HFFc6 (cell line): Measurements from ENCODE around the gene ANGEL1. TPM values are rescaled to one million over a fixed set of nuclear protein-coding genes. Genes with fewer than 3 reads are reported as not detected.

ENCODE experiments used
- DNase-seq: peaks from one replicate; pipeline ENCODE4 v3.0.0-alpha.2; 2018
- H3K27ac Mint-ChIP-seq: 2 replicates; pipeline ENCODE4 v1.8.0; 2020; ENCODE audit warnings: mild to moderate bottlenecking, mixed read lengths
- H3K27me3 Mint-ChIP-seq: 2 replicates; pipeline ENCODE4 v1.8.0; 2021; ENCODE audit warnings: mild to moderate bottlenecking, moderate library complexity, mixed read lengths; ENCODE audit not compliant: insufficient read depth
- H3K36me3 Mint-ChIP-seq: 2 replicates; pipeline ENCODE4 v1.8.0; 2021; ENCODE audit warnings: low read depth, mixed read lengths
- H3K4me1 Mint-ChIP-seq: 2 replicates; pipeline ENCODE4 v1.8.0; 2020; ENCODE audit warnings: low read depth, mixed read lengths
- H3K4me3 Mint-ChIP-seq: 2 replicates; pipeline ENCODE4 v1.8.0; 2020; ENCODE audit warnings: mild to moderate bottlenecking, moderate library complexity, mixed read lengths
- H3K9me3 Mint-ChIP-seq: 2 replicates; pipeline ENCODE4 v1.8.0; 2020; ENCODE audit warnings: mild to moderate bottlenecking, mixed read lengths
- total RNA-seq, 6 experiments: library from RNA; stranded (reverse); fragmentation: NEBNext Ultra II Directional; extraction: Animal tissue kit (Norgen Biotek cat#: 25700); gene quantifications; 2 replicates in 1 of 6; 3 replicates in 5 of 6; pipeline ENCODE4 v1.2.3, GENCODE V29; 2021
- TF ChIP-seq, protein P1 (sequence below): fragments of 200-600 bp; sonication (generic); IDR thresholded peaks from 2 replicates; pipeline ENCODE4 v1.5.0; 2021; ENCODE audit warnings: antibody characterized with exemption, mild to moderate bottlenecking

The ANGEL1 gene
- total RNA-seq, 6 experiments from 2014 or later = 7.4 to 9.6 (median 8.0) TPM

DNA sequence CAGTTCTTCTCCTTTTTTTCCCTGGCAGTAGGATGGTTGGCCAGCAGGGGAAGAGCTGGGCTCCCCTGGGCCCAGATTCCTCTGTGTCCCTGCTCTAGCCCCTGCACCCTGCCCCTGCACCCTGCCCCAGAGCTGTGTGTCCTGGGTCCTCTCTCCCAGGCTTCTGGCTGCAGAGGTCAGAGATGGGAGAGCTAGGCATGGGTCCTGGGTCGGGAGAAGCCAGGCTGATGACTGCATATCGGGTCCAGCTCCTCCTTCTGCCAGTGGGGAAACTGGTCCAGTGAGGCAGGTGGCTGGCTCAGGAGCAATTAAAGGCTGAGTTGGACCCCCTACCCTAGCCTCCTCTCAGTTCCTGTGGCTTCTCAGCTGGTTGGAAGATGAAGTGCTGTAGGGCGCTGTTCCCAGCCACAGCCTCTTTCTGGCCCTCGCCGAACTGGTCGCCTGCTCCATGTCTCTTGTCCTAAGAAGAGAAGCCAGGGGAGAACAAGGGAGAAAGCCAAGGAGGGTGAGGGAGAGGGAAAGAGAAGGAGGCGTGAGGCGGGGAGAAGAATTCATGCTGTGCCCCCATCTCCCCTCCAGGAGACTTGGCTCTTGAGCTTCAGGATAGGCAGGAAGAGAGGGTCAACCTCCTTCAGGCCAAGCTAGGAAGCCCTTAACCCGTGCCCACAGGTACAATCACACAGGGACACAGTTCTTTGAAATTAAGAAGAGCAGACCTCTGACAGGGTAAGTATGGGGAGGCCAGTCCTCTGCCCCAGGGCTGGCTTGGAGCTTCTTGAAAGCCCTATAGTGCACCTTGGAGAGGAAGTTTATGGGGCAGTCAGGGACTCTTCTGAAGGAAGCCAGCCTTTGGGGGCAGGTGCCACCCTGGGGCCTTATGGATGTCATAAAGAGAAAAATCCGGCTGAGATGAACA lies 41.9 kb downstream of the ANGEL1 start:
- TF ChIP-seq, protein P1, sequence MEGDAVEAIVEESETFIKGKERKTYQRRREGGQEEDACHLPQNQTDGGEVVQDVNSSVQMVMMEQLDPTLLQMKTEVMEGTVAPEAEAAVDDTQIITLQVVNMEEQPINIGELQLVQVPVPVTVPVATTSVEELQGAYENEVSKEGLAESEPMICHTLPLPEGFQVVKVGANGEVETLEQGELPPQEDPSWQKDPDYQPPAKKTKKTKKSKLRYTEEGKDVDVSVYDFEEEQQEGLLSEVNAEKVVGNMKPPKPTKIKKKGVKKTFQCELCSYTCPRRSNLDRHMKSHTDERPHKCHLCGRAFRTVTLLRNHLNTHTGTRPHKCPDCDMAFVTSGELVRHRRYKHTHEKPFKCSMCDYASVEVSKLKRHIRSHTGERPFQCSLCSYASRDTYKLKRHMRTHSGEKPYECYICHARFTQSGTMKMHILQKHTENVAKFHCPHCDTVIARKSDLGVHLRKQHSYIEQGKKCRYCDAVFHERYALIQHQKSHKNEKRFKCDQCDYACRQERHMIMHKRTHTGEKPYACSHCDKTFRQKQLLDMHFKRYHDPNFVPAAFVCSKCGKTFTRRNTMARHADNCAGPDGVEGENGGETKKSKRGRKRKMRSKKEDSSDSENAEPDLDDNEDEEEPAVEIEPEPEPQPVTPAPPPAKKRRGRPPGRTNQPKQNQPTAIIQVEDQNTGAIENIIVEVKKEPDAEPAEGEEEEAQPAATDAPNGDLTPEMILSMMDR = no peak
- Mint-ChIP-seq H3K36me3 (no peaks in the 10 kb centered on the region), H3K4me3 (no peak overlapping the region), H3K4me1 (peaks cover 20% of the 10 kb centered on the region), H3K27me3 (peaks cover 7% of the 10 kb centered on the region), H3K27ac (no peak overlapping the region), H3K9me3 (no peaks in the 10 kb centered on the region)
- DNase-seq = no peak

DNA sequence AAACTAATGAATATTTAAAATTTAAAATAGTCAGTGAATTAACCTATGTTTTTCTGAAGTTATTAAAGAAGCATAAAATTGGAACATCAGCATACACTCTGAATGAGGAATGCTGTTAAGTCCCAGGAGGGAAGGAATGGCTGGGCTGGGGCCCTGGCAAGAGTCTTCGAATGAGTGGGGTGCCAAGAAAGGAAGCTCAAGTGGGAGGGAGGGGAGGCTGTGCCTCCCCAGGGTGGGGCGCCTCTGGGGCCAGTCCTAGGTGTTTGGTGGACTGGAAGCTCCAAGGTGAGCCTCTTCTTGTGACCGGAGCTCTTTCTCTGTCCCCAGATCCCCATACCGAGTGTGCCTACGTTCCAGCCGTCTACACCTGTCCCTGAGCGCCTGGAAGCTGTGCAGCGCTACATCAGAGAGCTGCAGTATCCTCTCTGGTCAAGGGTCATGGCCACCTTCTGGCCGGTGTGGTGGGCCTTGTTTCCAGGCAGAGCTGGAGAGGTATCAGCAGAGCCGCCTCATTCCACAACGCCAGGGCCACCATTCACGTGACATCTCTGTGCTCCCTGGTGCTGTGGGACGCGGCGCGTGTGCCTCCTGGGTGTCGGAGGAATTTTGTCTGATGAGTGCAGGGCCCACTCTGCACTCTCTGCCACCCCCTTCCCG lies 42.9 kb downstream of the ANGEL1 start:
- H3K4me3 Mint-ChIP-seq = no peak overlapping the region
- TF ChIP-seq, protein P1 = no peak
- DNase-seq = no peak
- no peaks in the 10 kb centered on the region for H3K36me3 Mint-ChIP-seq
- H3K27me3 Mint-ChIP-seq = peaks cover 14% of the 10 kb centered on the region
- peaks cover 20% of the 10 kb centered on the region for H3K4me1 Mint-ChIP-seq
- H3K9me3 Mint-ChIP-seq = no peaks in the 10 kb centered on the region
- H3K27ac Mint-ChIP-seq = no peak overlapping the region

DNA sequence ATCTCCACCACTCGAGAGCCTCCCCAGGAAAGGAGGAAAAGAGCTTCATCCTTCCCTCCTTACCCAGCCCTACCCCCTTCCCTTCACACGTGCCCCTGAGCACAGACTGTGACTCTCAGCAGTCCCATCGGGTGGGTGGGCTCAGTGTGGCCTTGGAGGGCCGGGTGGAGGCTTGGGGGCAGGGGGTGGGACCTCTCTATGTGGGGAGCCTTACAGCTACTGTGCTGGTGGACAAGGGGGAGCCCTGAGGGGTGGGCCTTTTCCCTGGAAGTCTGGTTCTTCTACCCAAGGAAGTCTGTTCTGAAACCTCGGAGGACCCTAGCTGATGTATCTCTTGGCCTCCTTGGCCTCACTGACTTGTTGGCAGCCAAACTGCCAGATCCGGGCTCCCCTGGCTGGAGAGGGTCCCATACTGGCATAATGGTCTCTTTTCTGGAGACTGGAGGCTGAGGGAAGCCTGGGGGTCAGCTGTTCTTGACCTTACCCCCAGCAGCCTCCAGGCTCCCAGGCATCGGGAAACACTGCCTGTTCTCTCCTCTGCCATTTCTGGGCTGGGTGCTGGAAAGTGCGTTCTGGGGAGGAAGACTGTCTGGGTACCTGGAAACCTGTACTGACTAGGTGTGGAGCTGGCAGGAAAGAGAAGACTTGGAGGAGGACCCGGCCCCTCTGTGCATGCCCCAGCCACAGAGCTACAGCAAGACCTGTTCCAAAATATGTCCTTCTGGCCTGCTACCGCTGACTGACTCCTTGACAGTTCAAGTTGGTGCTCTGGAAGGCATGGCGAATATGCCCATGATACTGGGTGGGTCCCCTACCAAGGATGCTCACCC lies 43.8 kb downstream of the ANGEL1 start:
- DNase-seq = no peak
- Mint-ChIP-seq H3K4me3 (no peak overlapping the region), H3K36me3 (no peaks in the 10 kb centered on the region), H3K27me3 (peaks cover 14% of the 10 kb centered on the region), H3K27ac (no peak overlapping the region), H3K9me3 (no peaks in the 10 kb centered on the region), H3K4me1 (peaks cover 18% of the 10 kb centered on the region)
- TF ChIP-seq, protein P1 = no peak

DNA sequence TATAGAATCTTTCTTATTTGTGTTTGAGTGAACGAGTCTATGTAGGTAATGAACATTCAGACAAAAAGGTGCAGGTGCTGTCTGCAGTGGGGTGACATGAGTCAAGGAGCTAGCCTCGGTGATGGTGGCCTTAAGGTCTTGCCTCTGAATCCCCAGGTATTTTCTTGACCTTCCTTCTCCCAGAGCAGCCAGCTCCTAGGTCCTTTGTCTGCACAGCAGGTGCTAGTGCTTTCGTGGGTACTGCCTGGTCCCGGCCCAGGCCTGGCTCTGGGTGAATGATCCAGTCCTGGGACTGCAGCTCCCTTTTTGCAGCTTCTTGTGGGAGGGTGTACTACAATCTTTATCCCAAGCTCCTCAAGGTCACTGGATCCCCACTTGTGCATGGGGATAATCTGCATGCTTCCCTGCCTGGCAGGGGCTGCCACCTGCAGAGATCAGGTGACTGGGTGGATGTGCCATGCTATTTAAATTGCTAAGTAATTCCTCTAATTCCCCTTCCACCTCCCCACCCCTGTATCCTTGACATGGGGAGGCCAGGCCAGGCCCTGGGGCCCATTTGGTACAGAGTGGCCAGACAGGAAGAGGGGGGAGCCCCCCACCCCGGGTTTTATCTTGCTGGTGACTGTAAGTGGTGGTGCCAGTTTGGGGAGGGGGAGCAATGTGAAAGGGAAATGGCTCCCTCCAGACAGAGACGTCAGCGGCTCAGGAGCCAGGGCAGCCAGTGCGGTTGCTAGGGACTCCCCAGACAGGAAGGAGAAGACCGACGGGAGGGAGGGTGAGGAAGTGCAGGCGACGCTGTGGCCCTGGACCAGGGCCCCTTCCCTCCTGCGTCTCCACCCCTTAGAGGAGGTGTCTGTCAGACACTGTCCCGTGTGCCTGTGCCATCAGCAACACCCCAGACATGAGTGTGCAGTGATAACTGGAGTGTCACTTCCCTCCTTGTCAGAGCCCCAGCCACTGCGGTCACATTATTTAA lies 44.7 kb downstream of the ANGEL1 start:
- peaks cover 14% of the 10 kb centered on the region for H3K27me3 Mint-ChIP-seq
- H3K4me1 Mint-ChIP-seq = peaks cover 9% of the 10 kb centered on the region
- H3K4me3 Mint-ChIP-seq = no peak overlapping the region
- H3K36me3 Mint-ChIP-seq = no peaks in the 10 kb centered on the region
- H3K27ac Mint-ChIP-seq = no peak overlapping the region
- no peak for DNase-seq
- no peaks in the 10 kb centered on the region for H3K9me3 Mint-ChIP-seq
- TF ChIP-seq, protein P1 = no peak
